IPS-NIHi11 (cell line): Measurements from ENCODE around the gene GNPAT.
A peak's percentile ranks its signal among the peaks of the same experiment; 100 is the strongest.
"Not testable (repeated sequence)": the region's sequence is repeated elsewhere in the genome, so short reads cannot be mapped to it uniquely, and the experiment has no call there.

Source experiments
- DNase-seq: peaks from one replicate; pipeline ENCODE4 v3.0.0; 2012; ENCODE audit warnings: mixed read lengths, low spot score

GNPAT gene

GRCh38 chr1:231240883-231241735 lies at the start of gene GNPAT:
Gene GNPAT, plus strand, starts transcription at chr1:231241212. Its CDS starts 167 bp downstream, at chr1:231241379.
- DNase-seq: peak; percentile 99

DNA sequence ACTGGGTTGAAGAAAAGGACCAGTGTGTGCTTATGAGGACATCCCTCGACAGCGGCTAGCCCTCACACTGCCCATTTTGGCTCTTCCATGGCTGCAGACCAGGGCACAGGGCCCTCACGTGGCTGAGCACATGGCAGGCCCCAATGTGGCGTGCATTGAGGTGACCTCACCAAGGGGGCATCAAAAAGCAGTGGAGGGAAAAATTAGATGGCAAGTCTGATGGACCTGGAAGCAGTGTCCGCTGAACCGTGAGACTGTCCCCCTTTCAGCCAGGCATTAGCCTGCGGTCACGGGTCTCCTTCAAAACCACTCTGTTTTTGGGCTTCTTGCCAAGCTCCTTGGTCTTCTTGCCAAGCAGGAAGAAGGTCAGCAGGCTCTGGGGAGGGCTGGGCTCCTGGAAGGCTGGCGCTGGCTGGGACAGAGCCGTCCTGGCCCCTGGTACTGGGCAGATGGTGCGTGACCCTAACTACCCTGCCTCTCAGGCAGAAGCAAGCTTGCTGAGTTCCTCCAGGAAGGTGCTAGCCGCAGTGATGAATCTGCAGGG lies 48.3 kb upstream of the GNPAT start:
- DNase-seq: no peak

- DNase-seq: no peak
Measured at GRCh38 chr1:231193710-231194340, 47.2 kb upstream of the GNPAT start.

- DNase-seq: no peak
Measured at GRCh38 chr1:231194476-231194842, 46.6 kb upstream of the GNPAT start.

GRCh38 chr1:231194843-231195516 lies 46.0 kb upstream of the GNPAT start:
- DNase-seq: no peak

DNA sequence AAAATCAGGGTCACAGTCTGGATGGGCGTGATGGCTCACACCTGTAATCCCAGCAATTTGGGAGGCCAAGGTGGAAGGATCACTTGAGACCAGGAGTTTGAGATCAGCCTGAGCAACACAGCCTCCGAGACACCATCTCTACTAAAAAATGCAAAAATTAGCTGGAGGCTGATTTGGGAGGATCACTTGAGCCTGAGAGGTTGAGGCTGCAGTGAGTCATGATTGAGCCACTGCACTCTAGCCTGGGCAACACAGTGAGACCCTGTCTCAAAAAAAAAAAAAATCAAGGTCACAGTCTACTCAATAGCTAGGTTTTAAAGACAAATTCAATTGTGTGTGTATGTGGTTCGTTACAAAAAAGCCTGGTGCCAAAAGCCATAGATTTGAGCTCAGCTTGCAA lies 44.7 kb upstream of the GNPAT start:
- DNase-seq: no peak

GRCh38 chr1:231196728-231197127 lies 44.3 kb upstream of the GNPAT start:
- DNase-seq: no peak

GRCh38 chr1:231199868-231200267 lies 41.1 kb upstream of the GNPAT start:
- no peak for DNase-seq

DNA sequence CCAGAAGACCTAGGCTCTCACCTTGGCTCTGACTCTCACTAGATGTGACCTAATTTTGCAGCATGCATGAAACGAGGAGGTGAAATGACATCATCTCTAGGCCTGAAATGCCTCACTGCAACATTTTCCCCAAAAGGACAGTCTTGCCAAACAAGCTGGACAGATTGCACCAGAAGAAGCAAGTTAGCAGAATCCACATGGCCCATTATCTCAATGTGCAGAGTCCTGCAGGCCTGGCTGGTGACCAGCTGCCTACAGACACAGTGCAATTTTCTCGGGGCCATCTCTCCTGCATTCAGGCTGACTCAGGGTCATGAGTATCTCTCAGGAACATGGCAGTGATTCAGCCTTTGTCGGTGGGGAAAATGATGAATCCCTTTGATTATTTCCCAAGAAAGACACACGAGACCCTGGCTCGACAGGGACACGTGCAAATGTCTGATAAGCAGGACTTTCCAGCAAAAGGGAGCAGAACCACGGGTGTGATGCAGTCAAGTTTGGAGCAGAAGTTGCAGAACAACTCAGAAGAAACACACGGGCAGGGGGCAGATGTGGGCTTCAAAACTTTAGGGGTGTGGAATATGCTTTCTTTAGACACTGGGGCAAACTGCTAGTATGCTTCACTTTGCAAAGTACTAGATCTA lies 40.5 kb upstream of the GNPAT start:
- no peak for DNase-seq

DNA sequence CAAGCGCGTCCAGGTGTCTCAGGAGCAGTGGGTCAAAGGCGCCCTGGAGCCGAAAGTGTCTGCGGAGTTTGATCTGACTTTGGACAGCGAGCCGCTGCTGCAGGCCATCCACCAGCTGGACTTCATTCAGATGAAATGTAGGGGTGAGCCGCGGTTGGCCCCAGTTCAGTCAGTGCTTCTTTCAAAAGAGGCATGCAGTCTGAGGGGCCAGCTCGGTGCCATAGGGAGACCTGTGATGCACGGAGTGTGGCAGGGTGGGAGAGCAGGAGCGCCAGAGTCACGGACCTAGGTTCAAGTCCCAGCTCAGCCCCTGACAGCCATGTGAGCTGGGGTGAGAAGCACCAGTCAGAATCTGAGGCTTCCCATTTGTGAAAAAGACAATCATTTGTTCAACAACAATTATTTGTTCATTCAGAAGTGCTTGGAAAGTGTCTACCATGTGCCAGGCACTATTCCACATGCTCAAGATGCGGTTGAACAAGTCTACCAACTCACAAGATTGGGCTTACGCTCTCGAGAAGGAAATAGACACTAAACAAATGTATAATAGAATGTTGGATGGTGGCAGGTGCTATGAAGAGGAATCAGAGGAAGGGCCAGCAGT lies 39.5 kb upstream of the GNPAT start:
- DNase-seq: no peak

- DNase-seq: no peak
Measured at GRCh38 chr1:231201979-231202633, 38.9 kb upstream of the GNPAT start.

DNA sequence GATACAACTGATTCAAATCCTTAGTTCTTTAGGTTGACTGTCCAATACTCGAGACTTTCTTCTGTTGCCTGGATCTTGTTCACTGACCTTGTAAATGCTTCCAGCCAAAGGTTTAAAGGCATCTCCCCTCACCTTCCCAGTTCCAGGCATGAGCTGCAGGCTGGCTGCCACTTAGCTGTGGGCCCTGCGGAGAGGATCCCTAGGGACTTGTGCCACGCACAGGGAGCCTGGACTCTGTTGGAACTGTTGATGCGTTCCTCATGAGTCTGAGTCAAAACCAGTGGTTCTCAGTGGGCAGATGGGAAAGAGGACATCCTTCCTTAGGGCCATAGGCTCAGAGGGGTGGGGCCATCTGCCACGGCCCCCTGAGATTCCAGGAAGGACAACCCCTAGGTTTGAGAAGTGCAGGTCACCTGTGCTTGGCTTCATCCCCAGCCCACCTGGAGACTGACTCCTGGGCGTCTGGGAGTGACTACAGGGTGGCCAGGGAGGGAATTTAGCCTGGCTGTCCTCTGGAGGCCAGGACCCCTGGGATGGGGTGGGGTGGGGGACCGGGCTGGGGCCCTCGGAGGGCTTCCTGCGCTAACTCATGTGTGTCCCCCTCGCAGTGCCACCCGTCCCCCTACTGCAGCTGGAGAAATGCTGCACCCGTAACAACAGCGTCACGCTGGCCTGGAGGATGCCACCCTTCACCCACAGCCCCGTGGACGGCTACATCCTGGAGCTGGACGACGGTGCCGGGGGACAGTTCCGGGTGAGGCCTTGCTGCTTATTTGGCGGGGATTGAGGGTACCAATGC lies 37.6 kb upstream of the GNPAT start:
- no peak for DNase-seq

DNA sequence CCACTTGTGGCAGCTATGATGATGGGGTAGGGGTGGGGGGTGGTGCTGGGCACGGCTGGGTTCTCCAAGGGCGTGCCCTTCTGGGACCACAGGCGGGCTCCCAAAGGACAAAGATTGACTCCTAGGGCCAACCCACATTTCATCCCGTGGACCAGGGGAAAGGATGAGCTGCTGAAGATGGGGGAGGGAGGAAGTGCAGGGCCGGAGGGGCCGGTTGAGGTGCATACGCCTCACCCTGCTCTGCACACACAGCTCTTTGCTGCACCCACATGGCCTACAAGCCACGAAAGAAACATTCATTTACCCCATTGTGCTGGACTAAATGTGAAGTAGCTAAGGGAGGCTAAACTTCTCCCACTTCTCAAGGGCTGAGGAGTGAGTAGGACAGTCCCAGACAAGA lies 34.2 kb upstream of the GNPAT start:
- DNase-seq: no peak

DNA sequence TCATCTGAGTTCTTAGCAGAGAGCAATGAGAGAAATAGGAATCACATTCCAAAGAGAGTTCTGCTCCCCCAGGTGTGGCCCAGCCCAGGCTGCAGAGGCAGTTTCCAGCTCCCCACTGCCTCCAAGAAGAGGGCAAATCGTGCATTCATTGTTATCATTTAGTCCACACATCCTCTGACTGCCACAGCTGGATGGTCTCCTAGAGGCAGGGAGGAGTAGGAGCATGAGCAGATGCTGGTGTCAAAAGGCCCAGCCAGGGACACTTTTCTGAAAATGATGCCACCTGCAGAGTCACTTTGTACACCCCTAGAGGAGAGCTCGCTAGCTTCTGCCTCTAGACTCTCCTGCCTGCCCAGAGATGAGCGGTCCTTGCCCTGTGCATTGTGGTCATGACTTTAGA lies 33.6 kb upstream of the GNPAT start:
- DNase-seq: no peak

DNA sequence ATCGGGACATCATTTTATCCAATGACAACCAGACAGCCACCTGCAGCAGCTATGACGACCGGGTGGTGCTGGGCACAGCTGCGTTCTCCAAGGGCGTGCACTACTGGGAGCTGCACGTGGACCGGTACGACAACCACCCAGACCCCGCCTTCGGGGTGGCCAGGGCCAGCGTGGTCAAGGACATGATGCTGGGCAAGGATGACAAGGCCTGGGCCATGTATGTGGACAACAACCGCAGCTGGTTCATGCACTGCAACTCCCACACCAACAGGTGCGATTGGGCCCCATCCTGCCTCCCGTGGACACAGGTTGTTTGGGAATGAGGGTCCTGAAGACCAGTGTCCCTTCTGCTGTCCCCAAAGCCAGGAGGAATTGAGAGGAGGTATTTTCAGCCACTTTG lies 32.0 kb upstream of the GNPAT start:
- DNase-seq: no peak

DNA sequence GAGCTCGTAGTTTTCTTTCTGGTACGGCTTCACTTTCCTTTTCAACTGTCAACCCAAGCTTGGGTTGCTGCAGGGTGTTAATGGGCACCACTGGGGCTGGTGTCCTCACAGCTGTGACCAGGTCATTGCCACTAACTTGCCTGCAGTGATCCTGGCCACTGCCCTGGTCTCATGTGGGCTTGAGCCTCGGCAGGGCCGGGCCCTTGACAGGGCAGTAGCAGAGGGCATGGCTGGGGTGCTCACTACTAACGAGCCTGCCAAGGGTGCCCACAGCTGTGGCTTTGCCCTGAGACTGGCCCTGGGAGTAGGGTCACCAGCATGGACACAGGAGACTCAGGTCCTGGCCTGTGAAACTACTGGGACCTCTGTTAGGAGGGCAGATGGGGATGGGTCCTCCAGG lies 31.5 kb upstream of the GNPAT start:
- no peak for DNase-seq

DNA sequence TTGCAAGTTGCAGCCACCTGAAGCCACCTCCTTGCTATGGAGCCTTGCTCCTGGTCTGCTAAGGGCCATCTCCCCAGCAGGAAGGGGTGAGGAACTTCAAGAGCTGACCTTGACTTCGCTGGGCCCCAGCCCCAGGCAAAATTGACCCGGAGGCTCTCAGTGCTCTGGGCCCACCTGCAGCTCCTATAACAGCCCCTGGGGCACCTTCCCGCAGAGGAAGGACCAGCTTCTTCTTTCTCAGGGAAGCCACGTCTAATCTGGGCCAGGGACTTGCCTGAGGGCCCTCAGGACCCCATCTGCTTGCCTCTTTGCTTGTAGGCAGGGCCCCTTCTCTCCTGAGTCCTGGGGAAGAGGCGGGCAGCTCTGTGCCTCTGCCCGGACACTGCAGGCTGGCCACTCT lies 30.9 kb upstream of the GNPAT start:
- DNase-seq: no peak

- DNase-seq: peak; percentile 90
Measured at GRCh38 chr1:231211005-231211857, 29.8 kb upstream of the GNPAT start.

- not testable (repeated sequence) for DNase-seq
Measured at GRCh38 chr1:231212301-231212700, 28.7 kb upstream of the GNPAT start.
